WTC11 (cell line): ENCODE measurements around the gene ZFHX2.

ENCODE experiments used
- ATF2 ChIP-seq: sonication (generic); formaldehyde crosslinking; IDR thresholded peaks from 2 replicates; pipeline ENCODE4 v1.8.1; 2022; ENCODE audit warnings: low read depth, missing genetic modification reagents, borderline replicate concordance
- CTCF ChIP-seq: fragments of 200-600 bp; IDR thresholded peaks from 2 replicates; pipeline ENCODE4 v1.8.0; 2022; ENCODE audit warnings: antibody characterized with exemption
- ELF4 ChIP-seq: sonication (generic); formaldehyde crosslinking; IDR thresholded peaks from 2 replicates; pipeline ENCODE4 v1.8.1; 2022; ENCODE audit warnings: low read depth, mild to moderate bottlenecking, moderate library complexity, missing genetic modification reagents
- MXD4 ChIP-seq: fragments of 250-450 bp; sonication (Bioruptor Pico); IDR thresholded peaks from 2 replicates; pipeline ENCODE4 v1.8.0; 2021; ENCODE audit warnings: mild to moderate bottlenecking, moderate library complexity, borderline replicate concordance
- MYBL2 ChIP-seq: sonication (generic); formaldehyde crosslinking; IDR thresholded peaks from 2 replicates; pipeline ENCODE4 v1.8.1; 2023; ENCODE audit warnings: mild to moderate bottlenecking, moderate library complexity, missing genetic modification reagents
- ZNF232 ChIP-seq: sonication (generic); formaldehyde crosslinking; IDR thresholded peaks from 2 replicates; pipeline ENCODE4 v1.8.0; 2022; ENCODE audit warnings: mild to moderate bottlenecking, missing genetic modification reagents
- ZNF512 ChIP-seq: sonication (generic); formaldehyde crosslinking; IDR thresholded peaks from 2 replicates; pipeline ENCODE4 v1.8.1; 2022; ENCODE audit warnings: missing genetic modification reagents, borderline replicate concordance
- TF ChIP-seq, protein P1 (sequence below): sonication (generic); formaldehyde crosslinking; IDR thresholded peaks from 2 replicates; pipeline ENCODE4 v1.8.0; 2023; ENCODE audit warnings: missing genetic modification reagents, mild to moderate bottlenecking, borderline replicate concordance

DNA sequence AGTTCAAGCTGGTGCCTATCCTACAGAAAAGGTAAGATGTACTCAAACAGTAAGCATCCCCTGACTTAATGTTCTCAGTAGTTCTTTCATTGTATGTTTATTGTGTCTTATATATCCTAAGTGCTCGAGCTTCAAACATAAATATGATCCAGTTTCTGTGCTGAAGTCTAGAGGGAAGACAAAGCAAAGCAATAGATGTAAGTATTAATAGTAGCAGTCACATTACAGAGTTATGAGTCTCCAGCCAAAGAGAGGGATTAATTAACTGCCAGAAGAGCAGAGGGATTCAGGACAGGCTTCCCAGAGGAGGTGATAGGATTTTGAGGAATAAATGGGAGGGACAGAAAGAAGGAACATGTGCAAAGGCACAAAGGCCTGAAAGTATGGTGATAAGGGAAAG lies 80.6 kb downstream of the ZFHX2 start:
- TF ChIP-seq CTCF (no peak), MXD4 (CRISPR knock-in tag) (no peak), ELF4 (no peak), MYBL2 (CRISPR knock-in tag) (no peak), ZNF232 (CRISPR knock-in tag) (no peak), ATF2 (CRISPR knock-in tag) (no peak), ZNF512 (CRISPR knock-in tag) (no peak)
- TF ChIP-seq, protein P1, sequence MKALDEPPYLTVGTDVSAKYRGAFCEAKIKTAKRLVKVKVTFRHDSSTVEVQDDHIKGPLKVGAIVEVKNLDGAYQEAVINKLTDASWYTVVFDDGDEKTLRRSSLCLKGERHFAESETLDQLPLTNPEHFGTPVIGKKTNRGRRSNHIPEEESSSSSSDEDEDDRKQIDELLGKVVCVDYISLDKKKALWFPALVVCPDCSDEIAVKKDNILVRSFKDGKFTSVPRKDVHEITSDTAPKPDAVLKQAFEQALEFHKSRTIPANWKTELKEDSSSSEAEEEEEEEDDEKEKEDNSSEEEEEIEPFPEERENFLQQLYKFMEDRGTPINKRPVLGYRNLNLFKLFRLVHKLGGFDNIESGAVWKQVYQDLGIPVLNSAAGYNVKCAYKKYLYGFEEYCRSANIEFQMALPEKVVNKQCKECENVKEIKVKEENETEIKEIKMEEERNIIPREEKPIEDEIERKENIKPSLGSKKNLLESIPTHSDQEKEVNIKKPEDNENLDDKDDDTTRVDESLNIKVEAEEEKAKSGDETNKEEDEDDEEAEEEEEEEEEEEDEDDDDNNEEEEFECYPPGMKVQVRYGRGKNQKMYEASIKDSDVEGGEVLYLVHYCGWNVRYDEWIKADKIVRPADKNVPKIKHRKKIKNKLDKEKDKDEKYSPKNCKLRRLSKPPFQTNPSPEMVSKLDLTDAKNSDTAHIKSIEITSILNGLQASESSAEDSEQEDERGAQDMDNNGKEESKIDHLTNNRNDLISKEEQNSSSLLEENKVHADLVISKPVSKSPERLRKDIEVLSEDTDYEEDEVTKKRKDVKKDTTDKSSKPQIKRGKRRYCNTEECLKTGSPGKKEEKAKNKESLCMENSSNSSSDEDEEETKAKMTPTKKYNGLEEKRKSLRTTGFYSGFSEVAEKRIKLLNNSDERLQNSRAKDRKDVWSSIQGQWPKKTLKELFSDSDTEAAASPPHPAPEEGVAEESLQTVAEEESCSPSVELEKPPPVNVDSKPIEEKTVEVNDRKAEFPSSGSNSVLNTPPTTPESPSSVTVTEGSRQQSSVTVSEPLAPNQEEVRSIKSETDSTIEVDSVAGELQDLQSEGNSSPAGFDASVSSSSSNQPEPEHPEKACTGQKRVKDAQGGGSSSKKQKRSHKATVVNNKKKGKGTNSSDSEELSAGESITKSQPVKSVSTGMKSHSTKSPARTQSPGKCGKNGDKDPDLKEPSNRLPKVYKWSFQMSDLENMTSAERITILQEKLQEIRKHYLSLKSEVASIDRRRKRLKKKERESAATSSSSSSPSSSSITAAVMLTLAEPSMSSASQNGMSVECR (CRISPR knock-in tag) = no peak
